NCI-H1930 (cell line): ENCODE data around the gene PASK.

Experiments used
- DNase-seq, 2 experiments: peaks; one replicate each; lab custom pipeline; 2025; lab: John Stamatoyannopoulos, UW

The PASK gene

GRCh38 chr2:241081190-241081642, 68.1 kb downstream of the PASK start:
- DNase-seq, result no peak

DNA sequence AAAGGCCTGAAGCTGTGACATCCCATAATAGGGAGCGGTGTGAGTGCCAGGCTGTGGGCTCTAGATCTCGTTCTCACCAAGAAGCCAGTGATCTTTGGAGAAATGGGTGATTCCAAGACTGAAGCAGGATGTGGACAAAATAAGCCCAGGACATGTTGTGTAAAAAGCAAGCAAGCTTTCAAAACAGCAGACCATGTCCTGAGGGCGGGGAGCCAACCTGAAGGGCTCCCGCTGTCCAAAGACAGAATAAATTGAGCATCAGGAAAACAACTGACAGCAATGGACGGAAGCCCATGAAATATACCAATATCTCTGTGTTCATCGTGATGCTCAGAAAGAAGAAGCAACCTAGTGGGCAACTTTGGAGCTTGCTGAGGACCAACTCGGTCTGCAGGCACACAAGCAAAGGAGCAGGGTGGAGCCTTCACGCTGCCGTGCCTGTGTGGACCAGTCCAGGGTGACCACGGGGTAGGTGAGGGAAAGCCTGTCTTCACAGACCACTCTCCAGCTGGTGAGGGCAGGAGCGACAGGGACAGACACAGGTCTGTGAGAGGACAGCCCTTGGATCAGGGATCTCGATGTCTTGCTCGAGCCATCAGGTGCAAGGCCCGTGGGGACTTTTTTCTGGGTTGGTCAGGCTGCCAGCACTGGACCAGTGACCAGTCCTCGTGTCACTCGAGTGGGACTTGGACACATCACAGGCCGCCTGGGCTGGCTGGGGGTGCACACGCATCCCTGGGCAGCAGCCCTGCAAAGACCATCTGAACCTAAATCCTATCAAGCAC, 68.7 kb downstream of the PASK start:
- DNase-seq, result no peak

GRCh38 chr2:241074901-241075540, 74.3 kb downstream of the PASK start:
- no peak for DNase-seq

DNA sequence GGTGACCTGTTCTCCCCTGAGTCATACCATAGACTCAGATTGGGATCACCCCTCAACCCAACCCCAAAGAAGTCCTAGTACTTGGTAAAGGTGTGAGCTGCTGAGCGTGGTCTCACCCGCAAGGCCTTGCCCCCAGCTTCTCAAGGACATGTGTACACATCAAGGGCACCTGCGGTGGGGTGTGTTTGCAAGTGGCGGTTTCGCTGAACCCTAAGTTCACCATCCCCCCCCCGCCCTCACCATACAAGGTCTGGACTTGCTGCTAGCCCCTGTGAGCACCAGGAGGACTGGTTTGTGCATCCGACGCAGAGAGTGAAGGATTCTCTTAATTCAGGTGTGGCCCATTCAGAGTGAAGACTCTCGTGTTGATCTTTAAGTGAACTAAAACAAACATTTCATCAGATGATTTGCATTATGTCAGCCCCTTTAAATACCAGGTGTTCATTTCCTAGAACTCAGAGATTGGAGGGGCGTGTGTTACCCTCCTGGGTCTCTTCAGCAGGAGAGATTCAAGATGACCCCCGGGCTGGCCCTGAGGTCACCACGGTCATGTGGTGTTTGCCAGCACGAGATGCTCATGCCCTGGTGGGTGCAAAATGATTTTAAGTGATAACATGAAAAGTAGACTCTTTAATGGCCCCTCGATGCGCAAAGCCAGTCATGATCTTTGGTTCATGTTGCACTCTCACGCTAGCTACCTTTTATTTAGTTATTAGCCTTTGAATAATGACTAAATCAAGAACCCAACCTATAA, 75.0 kb downstream of the PASK start:
- no peak for DNase-seq

DNA sequence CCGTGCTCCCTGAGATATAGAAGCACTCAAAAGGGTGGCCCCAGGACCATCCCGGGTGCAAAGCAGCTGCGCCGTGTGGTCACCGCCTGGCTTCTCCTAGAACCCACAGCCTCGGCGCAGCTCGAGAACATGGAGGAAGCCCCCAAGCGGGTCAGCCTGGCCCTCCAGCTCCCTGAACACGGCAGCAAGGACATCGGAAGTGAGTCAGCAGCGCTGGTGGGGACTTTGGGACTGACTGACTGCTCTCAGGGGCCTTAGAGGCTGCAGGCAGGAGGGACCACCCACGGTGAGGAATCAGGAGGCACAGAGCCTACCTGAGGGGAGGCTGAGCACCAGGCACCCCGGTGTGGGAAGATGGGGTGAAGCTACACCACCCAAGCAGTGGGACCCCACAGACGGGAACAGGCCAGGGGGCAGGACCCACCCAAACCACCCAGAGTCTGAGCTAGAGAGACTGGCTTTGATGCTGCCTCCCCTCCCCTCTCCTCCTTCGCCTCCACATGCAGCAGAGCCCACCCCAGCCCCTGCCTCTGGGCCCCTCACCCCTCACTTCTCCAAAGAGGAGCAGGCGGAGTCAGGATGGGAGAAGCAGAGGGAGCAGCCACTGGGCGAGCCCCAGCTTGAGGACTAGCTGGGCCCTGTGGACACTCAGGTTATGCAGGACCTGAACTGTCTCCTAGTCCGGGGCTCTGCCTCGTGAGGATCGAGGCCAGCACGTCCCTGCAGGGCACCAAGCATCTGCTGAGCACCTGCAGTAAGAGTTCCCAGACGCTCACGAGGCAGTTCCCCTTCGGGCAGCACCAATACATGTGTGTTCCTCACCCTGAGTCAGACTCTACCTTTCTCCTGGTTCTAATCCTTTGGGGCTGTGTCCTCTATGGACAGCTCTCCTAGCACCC, 75.9 kb downstream of the PASK start:
- no peak for DNase-seq

- no peak for DNase-seq
Observed at GRCh38 chr2:241072553-241073165, 76.6 kb downstream of the PASK start.

- DNase-seq, result no peak
Observed at GRCh38 chr2:241072151-241072550, 77.1 kb downstream of the PASK start.

DNA sequence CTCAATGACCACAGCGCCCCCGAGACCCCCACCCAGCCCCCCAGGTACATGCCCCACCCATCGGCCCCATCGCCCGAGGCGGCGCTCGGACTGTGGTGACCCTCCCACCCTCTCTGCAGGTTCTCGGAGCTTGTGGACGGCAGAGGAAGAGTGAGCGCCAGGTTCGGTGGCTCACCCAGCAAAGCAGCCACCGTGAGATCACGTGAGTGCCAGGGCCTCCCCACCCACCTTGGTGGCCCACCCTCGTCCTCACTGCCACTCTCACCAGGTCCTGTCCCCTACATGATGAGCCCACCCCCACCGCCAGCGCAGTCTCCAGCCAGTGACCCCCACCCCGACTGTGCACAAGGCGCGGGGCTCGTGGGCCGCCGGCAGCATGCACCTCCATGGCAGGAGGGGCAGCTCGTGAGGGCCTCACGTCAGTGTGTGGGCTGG, 77.6 kb downstream of the PASK start:
- no peak for DNase-seq

DNA sequence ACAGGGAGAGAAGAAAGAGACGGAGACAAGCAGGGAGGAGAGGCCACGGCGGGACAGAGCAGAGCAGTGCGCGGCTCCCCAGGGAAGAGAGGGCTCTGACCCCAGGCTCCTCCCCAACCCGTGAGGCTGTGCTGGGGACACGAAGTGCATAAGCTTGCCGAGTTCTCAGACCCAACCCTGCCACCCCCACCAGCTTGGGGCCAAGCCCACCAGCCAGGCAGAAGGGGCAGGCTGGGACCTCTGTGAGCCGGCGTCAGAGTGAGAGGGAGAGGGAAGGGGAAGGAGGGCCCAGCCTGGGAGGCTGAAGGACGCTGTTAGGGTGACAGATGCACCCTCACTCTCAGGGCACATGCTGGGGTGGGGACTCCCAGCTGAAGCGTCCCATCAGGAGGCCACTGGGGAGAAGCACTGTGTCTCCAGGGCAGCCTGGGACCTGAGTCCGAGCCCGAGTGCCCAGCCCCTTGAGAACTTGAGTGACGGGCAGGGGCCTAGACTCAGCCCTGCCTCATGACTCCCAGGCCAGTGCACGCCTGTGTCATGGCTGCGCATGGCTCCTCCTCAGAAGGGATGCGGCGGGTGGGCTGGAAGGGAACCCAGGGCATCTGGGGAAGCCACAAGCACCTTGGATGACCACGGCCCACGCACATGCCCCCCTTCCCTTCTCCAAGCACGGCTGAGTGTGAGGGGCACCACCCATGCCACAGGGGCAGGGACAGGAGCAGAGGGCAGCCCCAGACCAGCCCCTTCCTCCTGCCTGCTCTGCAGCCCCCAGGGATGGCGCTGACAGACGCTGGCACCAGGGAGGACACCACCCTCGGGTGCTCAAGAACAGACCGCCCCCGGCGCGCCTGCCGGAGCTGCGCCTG, 78.2 kb downstream of the PASK start:
- DNase-seq, result no peak

DNA sequence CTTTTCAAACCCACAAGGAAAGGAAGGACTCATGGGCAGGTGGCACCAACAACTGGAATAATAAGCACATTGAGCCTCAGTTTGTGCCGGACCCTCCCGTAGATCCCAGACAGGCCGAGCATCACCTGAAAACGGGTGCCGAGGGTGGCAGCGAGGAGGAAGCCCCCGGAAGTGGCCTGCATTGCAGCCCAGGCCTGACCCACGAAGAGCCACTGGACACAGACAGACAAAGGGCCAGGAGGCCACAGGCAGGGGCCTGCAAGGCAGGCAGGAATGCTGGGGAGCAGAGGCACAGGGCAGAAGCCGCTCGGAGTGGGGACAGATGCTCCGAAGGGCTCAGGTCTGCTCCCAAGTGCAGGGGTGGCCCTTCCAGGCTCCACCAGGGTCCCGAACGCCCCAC, 78.9 kb downstream of the PASK start:
- DNase-seq, result no peak

DNA sequence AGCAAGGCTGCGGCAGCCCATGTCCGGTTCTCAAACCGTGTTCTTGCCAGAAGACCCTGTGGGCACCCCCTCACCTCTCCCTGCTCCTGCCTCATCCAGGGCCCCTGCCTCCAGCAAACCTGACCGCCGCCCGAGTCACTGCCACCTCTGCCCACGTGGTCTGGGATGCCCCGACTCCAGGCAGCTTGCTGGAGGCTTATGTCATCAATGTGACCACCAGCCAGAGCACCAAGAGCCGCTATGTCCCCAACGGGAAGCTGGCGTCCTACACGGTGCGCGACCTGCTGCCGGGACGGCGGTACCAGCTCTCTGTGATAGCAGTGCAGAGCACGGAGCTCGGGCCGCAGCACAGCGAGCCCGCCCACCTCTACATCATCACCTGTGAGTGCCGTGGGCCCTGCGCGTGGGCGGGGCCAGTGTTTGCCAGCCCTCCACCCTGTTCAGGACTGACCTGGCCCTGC, 79.4 kb downstream of the PASK start:
- DNase-seq, result no peak

DNA sequence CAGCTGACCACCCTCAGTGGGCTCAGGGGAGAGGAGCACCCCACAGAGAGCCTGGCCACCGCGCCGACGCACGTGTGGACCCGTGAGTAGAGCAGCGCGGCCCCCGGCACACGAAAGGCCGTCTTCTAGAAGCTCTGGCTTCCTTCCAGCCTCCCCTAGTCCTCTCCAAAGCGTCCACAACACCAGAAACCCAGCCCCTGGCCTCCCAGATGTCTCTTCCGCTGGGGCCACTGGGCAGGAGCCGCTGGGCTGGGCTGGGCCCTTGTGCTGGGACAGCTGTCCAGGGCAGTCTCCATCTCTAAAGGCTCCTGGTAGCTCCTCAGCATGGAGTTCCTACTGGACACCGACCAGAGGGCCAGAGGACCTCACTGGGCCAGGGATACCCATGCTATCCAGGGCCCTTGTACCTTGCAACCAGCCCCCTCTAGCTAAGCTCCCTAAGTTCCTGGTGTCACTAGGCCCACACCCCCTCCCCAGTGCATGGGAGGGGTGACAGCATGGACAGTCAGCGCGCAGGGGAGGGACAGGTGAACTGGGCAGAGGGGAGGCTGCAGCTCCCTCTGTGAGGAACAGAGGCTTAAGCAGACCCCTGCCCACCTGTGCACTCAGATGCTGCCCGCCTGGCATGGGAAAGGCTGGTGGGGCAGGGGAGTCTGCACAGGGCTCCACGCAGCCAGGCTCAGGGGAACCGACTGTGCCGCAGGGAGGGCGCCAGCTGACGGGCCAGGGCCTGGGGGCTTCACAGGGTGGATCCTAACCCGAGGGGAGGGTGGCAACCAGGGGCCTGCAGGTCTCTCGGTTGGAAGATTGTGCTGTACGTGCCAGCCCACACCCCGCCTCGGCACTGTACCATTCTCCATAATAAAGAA, 80.1 kb downstream of the PASK start:
- no peak for DNase-seq

GRCh38 chr2:241068136-241068941, 80.9 kb downstream of the PASK start:
- DNase-seq, result no peak

DNA sequence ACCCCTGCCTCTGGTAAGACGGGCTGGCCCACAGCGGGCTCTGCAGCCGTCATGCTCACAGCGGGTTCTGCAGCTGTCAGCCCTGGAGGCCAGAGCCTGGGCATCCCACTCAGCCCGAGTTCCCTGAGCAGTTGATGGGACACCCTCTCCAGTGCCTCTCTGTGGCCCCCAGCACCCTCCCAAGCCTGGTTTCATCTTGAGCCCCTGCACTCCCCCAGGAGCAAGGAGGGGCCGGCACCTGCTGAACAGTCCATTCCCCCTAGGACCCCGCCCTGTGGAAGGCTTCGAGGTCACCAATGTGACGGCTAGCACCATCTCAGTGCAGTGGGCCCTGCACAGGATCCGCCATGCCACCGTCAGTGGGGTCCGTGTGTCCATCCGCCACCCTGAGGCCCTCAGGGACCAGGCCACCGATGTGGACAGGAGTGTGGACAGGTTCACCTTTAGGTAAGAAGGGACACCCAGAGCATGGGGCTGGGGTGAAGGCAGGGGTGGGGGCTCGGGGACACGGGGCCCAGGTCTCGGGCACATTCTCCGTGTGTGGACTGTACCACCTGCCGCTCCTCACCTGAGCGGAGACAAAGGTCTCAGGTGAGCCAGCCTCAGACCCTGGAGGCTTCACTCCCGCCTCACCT, 81.7 kb downstream of the PASK start:
- DNase-seq, result no peak

DNA sequence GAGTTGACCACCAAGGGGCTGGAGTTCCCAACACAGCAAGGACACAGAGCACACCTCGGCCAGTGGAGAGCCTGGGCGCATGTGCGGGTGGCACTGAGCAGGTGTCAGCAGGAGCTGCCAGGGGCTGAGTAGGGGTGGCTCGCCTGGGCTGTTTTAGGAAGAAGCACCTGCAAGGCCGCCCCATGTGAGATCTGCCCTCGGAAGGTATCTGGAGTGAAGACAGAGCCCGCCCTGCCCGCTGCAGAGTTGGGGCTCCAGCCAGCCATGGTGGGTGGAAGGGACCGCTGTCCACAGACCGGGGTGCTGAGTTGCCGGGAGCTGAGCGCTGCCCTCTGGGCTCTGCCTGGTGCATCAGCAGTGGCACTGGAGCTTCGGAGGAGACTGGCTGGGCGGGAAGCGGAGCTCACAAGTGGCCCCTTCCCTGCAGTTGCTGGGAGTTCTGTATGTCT, 82.4 kb downstream of the PASK start:
- no peak for DNase-seq

DNA sequence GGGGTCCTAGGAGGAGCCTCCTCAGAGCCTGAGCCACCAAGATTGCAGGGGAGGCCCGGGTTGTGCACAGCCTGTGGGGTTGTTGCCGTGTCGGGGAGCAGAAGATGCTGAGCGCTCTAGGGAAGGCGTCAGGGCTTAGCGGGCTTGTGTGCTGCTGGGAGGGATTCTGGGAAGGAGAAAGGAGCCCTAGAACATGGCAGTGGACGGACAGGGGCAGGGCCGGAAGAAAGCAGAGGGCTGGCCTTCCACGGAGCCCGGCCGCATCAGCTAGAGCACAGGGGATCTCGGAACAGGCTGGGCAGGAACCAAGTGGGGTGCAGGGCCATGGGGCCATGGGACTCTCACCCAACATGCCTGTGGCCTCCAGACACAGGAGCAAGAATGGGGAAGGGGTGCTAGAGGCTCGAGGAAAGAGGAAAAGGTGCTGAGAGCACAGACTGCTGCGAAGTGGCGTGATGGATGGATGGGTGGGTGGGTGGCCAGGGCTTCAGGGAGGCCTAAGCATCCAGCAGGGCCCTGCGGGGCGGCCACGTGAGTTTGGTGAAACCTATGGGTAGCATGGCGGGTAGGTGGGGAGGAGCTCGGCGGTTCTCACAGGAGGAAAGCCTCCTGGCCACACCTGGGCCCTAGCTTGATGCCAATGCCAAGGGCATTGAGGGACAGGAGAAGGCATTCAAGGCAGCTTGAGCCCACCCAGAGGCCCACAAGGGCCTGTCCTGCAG, 82.9 kb downstream of the PASK start:
- DNase-seq, result no peak

GRCh38 chr2:241065355-241065803, 83.9 kb downstream of the PASK start:
- DNase-seq, result no peak
